Loucy (cell line): ENCODE measurements around the gene CCDC141.

ENCODE experiments used
- H2AFZ ChIP-seq: fragments of 200-600 bp; sonication (generic); 2 replicates; pipeline ENCODE4 v1.6.0; 2016; ENCODE audit warnings: antibody characterized with exemption, mild to moderate bottlenecking, low read length, moderate library complexity
- H3F3A ChIP-seq: fragments of 200-600 bp; 2 replicates; pipeline ENCODE4 v1.6.0; 2016; ENCODE audit warnings: antibody characterized with exemption, low read depth, mild to moderate bottlenecking
- H3K27me3 ChIP-seq: fragments of 200-600 bp; sonication (generic); 2 replicates; pipeline ENCODE4 v1.6.1; 2014; ENCODE audit warnings: low read length, mild to moderate bottlenecking; ENCODE audit not compliant: insufficient read depth, poor library complexity, severe bottlenecking
- H3K36me3 ChIP-seq: fragments of 200-600 bp; sonication (generic); 2 replicates; pipeline ENCODE4 v1.6.1; 2016; ENCODE audit warnings: low read length; ENCODE audit not compliant: insufficient read depth
- H3K4me1 ChIP-seq: fragments of 200-600 bp; sonication (generic); 2 replicates; pipeline ENCODE4 v1.5.1; 2014; ENCODE audit warnings: low read length, mild to moderate bottlenecking; ENCODE audit not compliant: insufficient read depth, poor library complexity, severe bottlenecking
- H3K4me2 ChIP-seq: fragments of 200-600 bp; sonication (generic); 2 replicates; pipeline ENCODE4 v1.6.0; 2014; ENCODE audit warnings: antibody characterized with exemption, low read length, low read depth, mild to moderate bottlenecking; ENCODE audit not compliant: poor library complexity, severe bottlenecking
- H3K4me3 ChIP-seq: fragments of 200-600 bp; sonication (generic); 2 replicates; pipeline ENCODE4 v1.5.1; 2014; ENCODE audit warnings: low read length, mild to moderate bottlenecking, mixed read lengths; ENCODE audit not compliant: poor library complexity, severe bottlenecking
- H3K79me2 ChIP-seq: fragments of 200-600 bp; sonication (generic); 2 replicates; pipeline ENCODE4 v1.6.1; 2014; ENCODE audit warnings: low read length; ENCODE audit not compliant: insufficient read depth
- H3K9ac ChIP-seq: fragments of 200-600 bp; sonication (generic); 2 replicates; pipeline ENCODE4 v1.6.0; 2014; ENCODE audit warnings: mild to moderate bottlenecking, low read depth, low read length, moderate library complexity; ENCODE audit not compliant: poor library complexity, severe bottlenecking
- H3K9me2 ChIP-seq: fragments of 200-600 bp; sonication (generic); replicated peaks from 2 replicates; pipeline ENCODE4 v1.6.1; 2016; ENCODE audit warnings: low read depth, low read length, mixed read lengths
- H3K9me3 ChIP-seq: fragments of 200-600 bp; sonication (generic); 2 replicates; pipeline ENCODE4 v1.6.1; 2014; ENCODE audit warnings: mild to moderate bottlenecking, antibody characterized with exemption, low read length, low read depth; ENCODE audit not compliant: insufficient read depth
- H4K20me1 ChIP-seq: fragments of 200-600 bp; sonication (generic); 2 replicates; pipeline ENCODE4 v1.6.0; 2014; ENCODE audit warnings: antibody characterized with exemption, low read length, mild to moderate bottlenecking; ENCODE audit not compliant: insufficient read depth, poor library complexity, severe bottlenecking
- CTCF ChIP-seq: fragments of 200-600 bp; sonication (generic); conservative IDR thresholded peaks from 2 replicates; pipeline ENCODE4 v1.5.1; 2014; ENCODE audit warnings: mild to moderate bottlenecking, antibody characterized with exemption, low read length
- EZH2phosphoT487 ChIP-seq: fragments of 200-600 bp; IDR thresholded peaks from 2 replicates; pipeline ENCODE4 v1.6.1; 2018; ENCODE audit warnings: antibody characterized with exemption, mild to moderate bottlenecking, moderate library complexity, borderline replicate concordance

Gene CCDC141

GRCh38 chr2:178962152-178962551, 87.8 kb downstream of the CCDC141 start:
- no peaks in the 10 kb centered on the region for H4K20me1 ChIP-seq
- H3K27me3 ChIP-seq: no peaks in the 10 kb centered on the region
- TF ChIP-seq CTCF: no peak
- no peak for TF ChIP-seq EZH2phosphoT487
- no peaks in the 10 kb centered on the region for H3K36me3 ChIP-seq
- H3K79me2 ChIP-seq: no peaks in the 10 kb centered on the region
- no peak overlapping the region for H3K4me2 ChIP-seq
- H3K9me3 ChIP-seq: no peaks in the 10 kb centered on the region
- H3K4me1 ChIP-seq: no peaks in the 10 kb centered on the region
- H3K4me3 ChIP-seq: no peak overlapping the region
- H2AFZ ChIP-seq: no peak overlapping the region
- H3K9me2 ChIP-seq: no peaks in the 10 kb centered on the region
- H3F3A ChIP-seq: no peaks in the 10 kb centered on the region
- H3K9ac ChIP-seq: no peak overlapping the region

GRCh38 chr2:178954049-178954448, 95.9 kb downstream of the CCDC141 start:
- H3K4me2 ChIP-seq: no peak overlapping the region
- H3K4me3 ChIP-seq: no peak overlapping the region

GRCh38 chr2:178951266-178952006, 98.5 kb downstream of the CCDC141 start:
- TF ChIP-seq CTCF (no peak), EZH2phosphoT487 (no peak)
- Histone ChIP-seq H3K4me2 (no peak overlapping the region), H3K9me2 (no peaks in the 10 kb centered on the region), H2AFZ (no peak overlapping the region), H3K79me2 (no peaks in the 10 kb centered on the region), H3F3A (no peaks in the 10 kb centered on the region), H3K27me3 (no peaks in the 10 kb centered on the region), H3K36me3 (no peaks in the 10 kb centered on the region), H4K20me1 (no peaks in the 10 kb centered on the region), H3K9me3 (no peaks in the 10 kb centered on the region), H3K4me1 (no peaks in the 10 kb centered on the region), H3K4me3 (no peak overlapping the region), H3K9ac (no peak overlapping the region)

More at GRCh38 chr2:178954049-178954448, 95.9 kb downstream of the CCDC141 start:
- Histone ChIP-seq H3F3A (no peaks in the 10 kb centered on the region), H3K36me3 (no peaks in the 10 kb centered on the region), H3K27me3 (no peaks in the 10 kb centered on the region), H3K4me1 (no peaks in the 10 kb centered on the region), H3K9me3 (no peaks in the 10 kb centered on the region), H3K79me2 (no peaks in the 10 kb centered on the region), H2AFZ (no peak overlapping the region), H3K9ac (no peak overlapping the region), H3K9me2 (no peaks in the 10 kb centered on the region), H4K20me1 (no peaks in the 10 kb centered on the region)
- no peak for TF ChIP-seq CTCF
- no peak for TF ChIP-seq EZH2phosphoT487
